Ishikawa (cell line): ENCODE data around the gene OR2T34.

ENCODE experiments used
- CEBPB ChIP-seq: IDR thresholded peaks from 2 replicates; pipeline ENCODE4 v1.6.1; 2012
- CREB1 ChIP-seq: IDR thresholded peaks from 2 replicates; pipeline ENCODE4 v1.6.1; 2012; ENCODE audit warnings: low read depth
- EP300 ChIP-seq: IDR thresholded peaks from 2 replicates; pipeline ENCODE4 v1.6.1; 2012; ENCODE audit warnings: borderline replicate concordance
- RAD21 ChIP-seq: IDR thresholded peaks from 2 replicates; pipeline ENCODE4 v1.6.1; 2012; ENCODE audit warnings: low read depth
- TAF1 ChIP-seq: IDR thresholded peaks from 2 replicates; pipeline ENCODE4 v1.6.1; 2012; ENCODE audit warnings: low read depth, mild to moderate bottlenecking
- TCF12 ChIP-seq: IDR thresholded peaks from 2 replicates; pipeline ENCODE4 v1.6.1; 2012; ENCODE audit warnings: low read depth
- YY1 ChIP-seq: IDR thresholded peaks from 2 replicates; pipeline ENCODE4 v1.6.1; 2012; ENCODE audit warnings: low read depth
- ZBTB7A ChIP-seq: IDR thresholded peaks from 2 replicates; pipeline ENCODE4 v1.6.1; 2012; ENCODE audit warnings: low read depth
- TF ChIP-seq, protein P1 (sequence below): IDR thresholded peaks from 2 replicates; pipeline ENCODE4 v1.6.1; 2012
- TF ChIP-seq, protein P2 (sequence below): IDR thresholded peaks from 2 replicates; pipeline ENCODE4 v1.6.1; 2012; ENCODE audit warnings: low read depth, mild to moderate bottlenecking
- TF ChIP-seq, protein P3 (sequence below): IDR thresholded peaks from 2 replicates; pipeline ENCODE4 v1.6.1; 2012

DNA sequence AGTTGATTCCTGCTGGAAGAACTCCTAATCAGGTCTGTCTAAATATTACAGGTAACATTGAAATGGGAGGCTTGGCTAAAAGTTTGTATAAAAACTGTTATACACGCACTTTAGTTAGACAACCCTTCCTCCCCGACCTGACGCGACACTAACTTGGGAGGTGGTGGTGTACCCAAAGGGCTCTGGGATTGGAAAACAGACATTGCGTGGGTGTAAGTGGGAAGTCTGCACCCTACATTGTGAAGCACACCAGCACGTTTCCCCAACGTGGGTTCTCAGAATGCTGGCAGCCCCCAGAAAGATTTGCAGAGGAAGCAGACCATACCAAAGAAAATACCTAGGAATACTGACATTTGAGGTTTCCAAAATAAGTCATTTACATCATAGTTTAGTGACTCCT is 43.6 kb upstream of the OR2T34 start:
- TF ChIP-seq TAF1 (no peak), CEBPB (no peak), RAD21 (no peak), TCF12 (no peak), ZBTB7A (no peak), CREB1 (no peak), EP300 (no peak), YY1 (no peak)
- TF ChIP-seq, protein P1, sequence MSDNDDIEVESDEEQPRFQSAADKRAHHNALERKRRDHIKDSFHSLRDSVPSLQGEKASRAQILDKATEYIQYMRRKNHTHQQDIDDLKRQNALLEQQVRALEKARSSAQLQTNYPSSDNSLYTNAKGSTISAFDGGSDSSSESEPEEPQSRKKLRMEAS = no peak
- TF ChIP-seq, protein P2, sequence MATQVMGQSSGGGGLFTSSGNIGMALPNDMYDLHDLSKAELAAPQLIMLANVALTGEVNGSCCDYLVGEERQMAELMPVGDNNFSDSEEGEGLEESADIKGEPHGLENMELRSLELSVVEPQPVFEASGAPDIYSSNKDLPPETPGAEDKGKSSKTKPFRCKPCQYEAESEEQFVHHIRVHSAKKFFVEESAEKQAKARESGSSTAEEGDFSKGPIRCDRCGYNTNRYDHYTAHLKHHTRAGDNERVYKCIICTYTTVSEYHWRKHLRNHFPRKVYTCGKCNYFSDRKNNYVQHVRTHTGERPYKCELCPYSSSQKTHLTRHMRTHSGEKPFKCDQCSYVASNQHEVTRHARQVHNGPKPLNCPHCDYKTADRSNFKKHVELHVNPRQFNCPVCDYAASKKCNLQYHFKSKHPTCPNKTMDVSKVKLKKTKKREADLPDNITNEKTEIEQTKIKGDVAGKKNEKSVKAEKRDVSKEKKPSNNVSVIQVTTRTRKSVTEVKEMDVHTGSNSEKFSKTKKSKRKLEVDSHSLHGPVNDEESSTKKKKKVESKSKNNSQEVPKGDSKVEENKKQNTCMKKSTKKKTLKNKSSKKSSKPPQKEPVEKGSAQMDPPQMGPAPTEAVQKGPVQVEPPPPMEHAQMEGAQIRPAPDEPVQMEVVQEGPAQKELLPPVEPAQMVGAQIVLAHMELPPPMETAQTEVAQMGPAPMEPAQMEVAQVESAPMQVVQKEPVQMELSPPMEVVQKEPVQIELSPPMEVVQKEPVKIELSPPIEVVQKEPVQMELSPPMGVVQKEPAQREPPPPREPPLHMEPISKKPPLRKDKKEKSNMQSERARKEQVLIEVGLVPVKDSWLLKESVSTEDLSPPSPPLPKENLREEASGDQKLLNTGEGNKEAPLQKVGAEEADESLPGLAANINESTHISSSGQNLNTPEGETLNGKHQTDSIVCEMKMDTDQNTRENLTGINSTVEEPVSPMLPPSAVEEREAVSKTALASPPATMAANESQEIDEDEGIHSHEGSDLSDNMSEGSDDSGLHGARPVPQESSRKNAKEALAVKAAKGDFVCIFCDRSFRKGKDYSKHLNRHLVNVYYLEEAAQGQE = no peak
- TF ChIP-seq, protein P3, sequence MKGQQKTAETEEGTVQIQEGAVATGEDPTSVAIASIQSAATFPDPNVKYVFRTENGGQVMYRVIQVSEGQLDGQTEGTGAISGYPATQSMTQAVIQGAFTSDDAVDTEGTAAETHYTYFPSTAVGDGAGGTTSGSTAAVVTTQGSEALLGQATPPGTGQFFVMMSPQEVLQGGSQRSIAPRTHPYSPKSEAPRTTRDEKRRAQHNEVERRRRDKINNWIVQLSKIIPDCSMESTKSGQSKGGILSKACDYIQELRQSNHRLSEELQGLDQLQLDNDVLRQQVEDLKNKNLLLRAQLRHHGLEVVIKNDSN = no peak
